HCT116 (cell line): ENCODE data around the gene OBSCN. TPM values are rescaled to one million over a fixed set of nuclear protein-coding genes. Genes with fewer than 3 reads are reported as not detected.

Experiments
- ATAC-seq: fragments of 200-7000 bp; cut with Tn5 transposase; 2 replicates; pipeline ENCODE4 v1.9.1; 2020; ENCODE audit warnings: mild to moderate bottlenecking, moderate library complexity
- BruUV-seq: library from RNA; stranded (reverse); fragments of 400-500 nt; replicated peaks from 2 replicates; lab custom pipeline; 2021; lab: Mats Ljungman, UMichigan
- CTCF ChIA-PET: fragments of 300-600 bp; sonication (Branson Sonifier 250); formaldehyde crosslinking; loops from one replicate; lab custom pipeline; 2021; ENCODE audit warnings: antibody characterized with exemption; lab: Charles Lee
- POLR2A ChIA-PET: fragments of 300-600, 350-600 bp; sonication (Branson Sonifier 250); formaldehyde crosslinking; loops from one replicate; lab custom pipeline; 2021; ENCODE audit warnings: antibody characterized with exemption; lab: Charles Lee
- RAD21 ChIA-PET, 2 experiments: fragments of 300-600 bp; sonication (Branson Sonifier 250); formaldehyde crosslinking; loops; one replicate each; lab custom pipeline; 2023; ENCODE audit warnings: low total read pairs in 2 of 2; ENCODE audit not compliant: uncharacterized antibody in 2 of 2, unreplicated experiment in 2 of 2, low non-redundant PET in 1 of 2; lab: Charles Lee
- DNase-seq: peaks from one replicate; pipeline ENCODE4 v3.0.0-alpha.2; 2010; ENCODE audit warnings: low read depth, low spot score
- H2AFZ ChIP-seq: fragments of 200-600 bp; shearing (Covaris generic), sonication (generic); 2 replicates; pipeline ENCODE4 v1.6.1; 2017; ENCODE audit warnings: low read depth, mixed run types, mixed read lengths, antibody characterized with exemption, low read length; ENCODE audit not compliant: poor library complexity, severe bottlenecking
- H3K27ac ChIP-seq: 2 replicates; pipeline ENCODE4 v1.5.1; 2012; ENCODE audit warnings: low read depth, low read length
- H3K27me3 ChIP-seq: fragments of 200-600 bp; sonication (generic); 2 replicates; pipeline ENCODE4 v1.6.1; 2016; ENCODE audit warnings: mixed run types, low read length, mixed read lengths; ENCODE audit not compliant: insufficient read depth
- H3K36me3 ChIP-seq, 2 experiments: fragments of 200-500 bp in 1 of 2; fragments of 200-600 bp in 1 of 2; sonication (Bioruptor generic) in 1 of 2; sonication (generic) in 1 of 2; 2 replicates each; pipeline versions ENCODE4 v1.5.1 to v1.6.1; 2014 to 2016; ENCODE audit warnings: low read length in 2 of 2, inconsistent platforms in 1 of 2, mixed read lengths in 1 of 2, mixed run types in 1 of 2; ENCODE audit not compliant: insufficient read depth in 2 of 2, control insufficient read depth in 1 of 2
- H3K4me1 ChIP-seq, 2 experiments: fragments of 200-600 bp in 1 of 2; sonication (generic) in 1 of 2; 2 replicates each; pipeline versions ENCODE4 v1.5.1 to v1.6.1; 2012 to 2017; ENCODE audit warnings: low read length in 2 of 2, inconsistent platforms in 1 of 2, mild to moderate bottlenecking in 1 of 2, mixed read lengths in 1 of 2, mixed run types in 1 of 2, moderate library complexity in 1 of 2; ENCODE audit not compliant: insufficient read depth in 2 of 2, control insufficient read depth in 1 of 2
- H3K4me2 ChIP-seq: fragments of 200-600 bp; sonication (generic); 2 replicates; pipeline ENCODE4 v1.6.1; 2017; ENCODE audit warnings: mixed run types, low read length, mixed read lengths
- H3K4me3 ChIP-seq, 2 experiments: fragments of 200-600 bp in 1 of 2; sonication (generic) in 1 of 2; replicated peaks in 1 of 2; 2 replicates each; pipeline ENCODE4 v1.5.1; 2011 to 2016; ENCODE audit warnings: low read length in 2 of 2, control low read depth in 1 of 2, low read depth in 1 of 2, mild to moderate bottlenecking in 1 of 2, mixed read lengths in 1 of 2, mixed run types in 1 of 2
- H3K79me2 ChIP-seq: fragments of 200-600 bp; sonication (generic); 2 replicates; pipeline ENCODE4 v1.6.1; 2017; ENCODE audit warnings: mild to moderate bottlenecking, mixed run types, low read length, moderate library complexity, mixed read lengths; ENCODE audit not compliant: insufficient read depth
- H3K9ac ChIP-seq: fragments of 200-600 bp; sonication (generic); 2 replicates; pipeline ENCODE4 v1.6.1; 2016; ENCODE audit warnings: low read length, mixed read lengths
- H3K9me2 ChIP-seq: fragments of 200-600 bp; sonication (generic), shearing (Covaris generic); 2 replicates; pipeline ENCODE4 v1.6.1; 2017; ENCODE audit warnings: mixed run types, mild to moderate bottlenecking, moderate library complexity; ENCODE audit not compliant: insufficient read depth
- H3K9me3 ChIP-seq, 2 experiments: fragments of 200-500 bp in 1 of 2; fragments of 200-600 bp in 1 of 2; sonication (Bioruptor generic) in 1 of 2; sonication (generic) in 1 of 2; 2 replicates each; pipeline ENCODE4 v1.6.1; 2014 to 2017; ENCODE audit warnings: low read length in 2 of 2, mixed read lengths in 2 of 2, inconsistent platforms in 1 of 2, low read depth in 1 of 2, mild to moderate bottlenecking in 1 of 2, mixed run types in 1 of 2, moderate library complexity in 1 of 2; ENCODE audit not compliant: control insufficient read depth in 1 of 2, insufficient read depth in 1 of 2
- H4K20me1 ChIP-seq: fragments of 200-600 bp; sonication (generic), shearing (Covaris generic); 2 replicates; pipeline ENCODE4 v1.6.1; 2017; ENCODE audit warnings: mixed run types, mild to moderate bottlenecking, moderate library complexity; ENCODE audit not compliant: insufficient read depth
- ATF3 ChIP-seq: IDR thresholded peaks from 2 replicates; pipeline ENCODE4 v1.6.1; 2012
- EZH2phosphoT487 ChIP-seq: fragments of 200-600 bp; IDR thresholded peaks from 2 replicates; pipeline ENCODE4 v1.6.1; 2018; ENCODE audit warnings: antibody characterized with exemption, borderline replicate concordance
- REST ChIP-seq: IDR thresholded peaks from 2 replicates; pipeline ENCODE4 v1.6.1; 2012; ENCODE audit warnings: low read depth
- SIN3A ChIP-seq: IDR thresholded peaks from 2 replicates; pipeline ENCODE4 v1.6.1; 2012; ENCODE audit warnings: low read depth
- SP1 ChIP-seq: IDR thresholded peaks from 2 replicates; pipeline ENCODE4 v1.6.1; 2012; ENCODE audit warnings: low read depth
- TCF7L2 ChIP-seq: IDR thresholded peaks from 2 replicates; pipeline ENCODE4 v1.7.0; 2011; ENCODE audit warnings: borderline replicate concordance, inconsistent platforms; ENCODE audit not compliant: insufficient read depth, insufficient read length; ENCODE audit errors: extremely low read depth
- YY1 ChIP-seq: IDR thresholded peaks from 2 replicates; pipeline ENCODE4 v1.6.1; 2011; ENCODE audit warnings: low read length, low read depth, moderate library complexity, mild to moderate bottlenecking; ENCODE audit not compliant: insufficient replicate concordance; ENCODE audit errors: extremely low read depth
- intact Hi-C: fragments of 100-400 bp; cut with micrococcal nuclease; formaldehyde crosslinking; loops from 2 replicates; pipeline ENCODE4 v1.10.0; 2022
- total RNA-seq: library from RNA; stranded (reverse); gene quantifications from one replicate; pipeline ENCODE4 v1.2.1, GENCODE V29; 2021; ENCODE audit not compliant: unreplicated experiment
- TF ChIP-seq, protein P1 (sequence below), 3 experiments: fragments of 200-600 bp in 1 of 3; sonication (generic) in 1 of 3; IDR thresholded peaks in 2 of 3; conservative IDR thresholded peaks in 1 of 3; 2 replicates each; pipeline ENCODE4 v1.5.1; 2012 to 2017; ENCODE audit warnings: low read depth in 2 of 3, low read length in 2 of 3, antibody characterized with exemption in 1 of 3, borderline replicate concordance in 1 of 3, control low read depth in 1 of 3, mild to moderate bottlenecking in 1 of 3, mixed read lengths in 1 of 3, mixed run types in 1 of 3, moderate library complexity in 1 of 3; ENCODE audit not compliant: insufficient read depth in 1 of 3

The OBSCN gene
- total RNA-seq, 1 experiment from 2014 or later, result 16.6 TPM

DNA sequence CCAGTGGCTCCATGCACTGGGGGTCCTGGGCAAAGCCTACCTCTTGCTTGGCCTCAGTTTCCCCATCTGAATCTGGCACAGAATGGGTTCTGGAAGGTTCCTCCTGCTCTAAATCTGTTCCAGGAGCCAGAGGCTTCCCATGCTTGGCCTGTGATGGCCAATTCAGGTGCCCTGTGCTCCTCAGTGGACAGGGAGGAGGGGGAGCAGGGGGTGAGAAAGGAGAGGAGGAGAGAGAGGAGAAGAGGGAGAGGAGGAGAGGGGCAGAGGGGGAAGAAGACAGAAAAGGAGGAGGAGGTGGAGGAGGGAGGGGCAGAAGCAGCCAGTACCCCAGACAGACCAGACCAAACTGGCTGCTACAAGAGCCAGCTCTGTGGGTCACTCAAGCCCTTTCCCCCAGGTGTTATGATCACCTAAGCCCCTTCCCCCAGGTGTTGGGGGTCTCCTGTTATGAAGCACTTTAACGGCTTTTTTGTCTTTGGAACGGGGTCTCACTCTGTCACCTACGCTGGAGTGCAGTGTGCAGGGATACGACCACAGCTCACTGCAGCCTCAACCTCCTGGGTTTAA lies 155.1 kb downstream of the OBSCN start:
- no peaks in the 10 kb centered on the region for H3K9me3 ChIP-seq
- no peaks in the 10 kb centered on the region for H3K27me3 ChIP-seq

More for the DNA sequence above, 155.1 kb downstream of the OBSCN start:
- ChIA-PET CTCF (no interaction called here), POLR2A (no interaction called here)
- Histone ChIP-seq H3K9me2 (no peaks in the 10 kb centered on the region), H3K4me3 (no peak overlapping the region), H3K79me2 (no peaks in the 10 kb centered on the region), H2AFZ (no peak overlapping the region)
- no peak for ATAC-seq
- BruUV-seq, result no TSS peak
- DNase-seq, result no peak
- TF ChIP-seq EZH2phosphoT487 (no peak), SP1 (no peak), SIN3A (no peak), YY1 (no peak), REST (no peak), TCF7L2 (no peak), ATF3 (no peak)
- TF ChIP-seq, protein P1, sequence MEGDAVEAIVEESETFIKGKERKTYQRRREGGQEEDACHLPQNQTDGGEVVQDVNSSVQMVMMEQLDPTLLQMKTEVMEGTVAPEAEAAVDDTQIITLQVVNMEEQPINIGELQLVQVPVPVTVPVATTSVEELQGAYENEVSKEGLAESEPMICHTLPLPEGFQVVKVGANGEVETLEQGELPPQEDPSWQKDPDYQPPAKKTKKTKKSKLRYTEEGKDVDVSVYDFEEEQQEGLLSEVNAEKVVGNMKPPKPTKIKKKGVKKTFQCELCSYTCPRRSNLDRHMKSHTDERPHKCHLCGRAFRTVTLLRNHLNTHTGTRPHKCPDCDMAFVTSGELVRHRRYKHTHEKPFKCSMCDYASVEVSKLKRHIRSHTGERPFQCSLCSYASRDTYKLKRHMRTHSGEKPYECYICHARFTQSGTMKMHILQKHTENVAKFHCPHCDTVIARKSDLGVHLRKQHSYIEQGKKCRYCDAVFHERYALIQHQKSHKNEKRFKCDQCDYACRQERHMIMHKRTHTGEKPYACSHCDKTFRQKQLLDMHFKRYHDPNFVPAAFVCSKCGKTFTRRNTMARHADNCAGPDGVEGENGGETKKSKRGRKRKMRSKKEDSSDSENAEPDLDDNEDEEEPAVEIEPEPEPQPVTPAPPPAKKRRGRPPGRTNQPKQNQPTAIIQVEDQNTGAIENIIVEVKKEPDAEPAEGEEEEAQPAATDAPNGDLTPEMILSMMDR (IDR thresholded peaks at IDR 0.05 in 2 of 3, conservative IDR thresholded peaks at IDR 0.05 in 1 of 3; ENCODE audit: borderline replicate concordance in 1 of 3, insufficient read depth in 1 of 3, low read depth in 2 of 3, low read length in 2 of 3), result no peak
- TF ChIP-seq, all 23 proteins: peak for 0
- no peaks in the 10 kb centered on the region for H3K36me3 ChIP-seq
- no peak overlapping the region for H3K9ac ChIP-seq
- no peaks in the 10 kb centered on the region for H4K20me1 ChIP-seq
- H3K4me1 ChIP-seq, result peaks cover 0 to 8% of the 10 kb centered on the region in 2 experiments; a peak in 3 of 4 replicates
- H3K4me2 ChIP-seq, result no peak overlapping the region
- RAD21 ChIA-PET, result no interaction called here
- intact Hi-C loops, result no loop called here
- no peak overlapping the region for H3K27ac ChIP-seq
